ENCODE results near the gene LHPP. TPM values are rescaled to one million over a fixed set of nuclear protein-coding genes. Genes with fewer than 3 reads are reported as not detected.

LHPP gene
- total and polyA plus RNA-seq, 10 of the 15 experiments (the other 5 are each of a cell fraction or from before 2014, with no cell fraction given) = 0.79 to 9.8 (median 6.7) TPM

GRCh38 chr10:124486635-124487034 is 25.0 kb downstream of the LHPP start:
- WGBS (ENCODE audit: insufficient coverage, insufficient replicate concordance, low lambda C conversion rate, missing lambda C conversion rate) = 86% methylated on average over 6 of the region's 6 CpGs
- no peaks in the 10 kb centered on the region for H3K4me1 ChIP-seq (ENCODE audit: control insufficient read depth, insufficient read depth, low read length)
- H3K36me3 ChIP-seq (ENCODE audit: control insufficient read depth in 2 of 2, insufficient read depth in 2 of 2, low read length in 1 of 2) = no peaks in the 10 kb centered on the region
- no peak overlapping the region for H3K27ac ChIP-seq (ENCODE audit: control insufficient read depth, insufficient read depth)
- in situ Hi-C loops (cut with MboI) = no loop called here
- H3K4me3 ChIP-seq = no peak overlapping the region
- FAIRE-seq (no peak), DNase-seq (ENCODE audit: low read depth, low spot score) (no peak), ATAC-seq (no peak)
- TF ChIP-seq IRF4 (IDR thresholded peaks at IDR 0.05; ENCODE audit: low read depth, low read length) (no peak), KLF5 (IDR thresholded peaks at IDR 0.05; ENCODE audit: partially characterized antibody) (no peak), EZH2 (IDR thresholded peaks at IDR 0.05; ENCODE audit: borderline replicate concordance, control insufficient read depth, low read depth, low read length) (no peak), ZNF217 (IDR thresholded peaks at IDR 0.05) (no peak), MXI1 (IDR thresholded peaks at IDR 0.05; ENCODE audit: low read depth, low read length) (no peak), CBX3 (IDR thresholded peaks at IDR 0.05; ENCODE audit: borderline replicate concordance, low read depth) (no peak), WRNIP1 (IDR thresholded peaks at IDR 0.05; ENCODE audit: borderline replicate concordance, low read depth, low read length) (no peak)
- no peak overlapping the region for H3K9ac ChIP-seq (ENCODE audit: control insufficient read depth, insufficient read depth, low read length)
- no TSS peak for BruUV-seq (replicated peaks)
- ChIA-PET SMC1A (ENCODE audit: uncharacterized antibody, unreplicated experiment) (no interaction called here), POLR2A (no interaction called here), CTCF (no interaction called here), RAD21 (ENCODE audit: unreplicated experiment) (no interaction called here)
- intact Hi-C loops (cut with micrococcal nuclease; ENCODE audit: unreplicated experiment) = no loop called here
- H4K20me1 ChIP-seq (ENCODE audit: control insufficient read depth, insufficient read depth) = no peaks in the 10 kb centered on the region
- no peaks in the 10 kb centered on the region; the same call in 1 of the 3 replicates for H3K9me3 ChIP-seq (replicated peaks; ENCODE audit: control insufficient read depth, insufficient read depth, low read length)
- H3K4me2 ChIP-seq (ENCODE audit: control insufficient read depth, insufficient read depth) = no peak overlapping the region
- no peaks in the 10 kb centered on the region; a peak in 1 of 4 replicates for H3K27me3 ChIP-seq (replicated peaks in 1 of 2; ENCODE audit: control insufficient read depth in 2 of 2, insufficient read depth in 2 of 2, low read length in 1 of 2)
- no peaks in the 10 kb centered on the region for H3K79me2 ChIP-seq (ENCODE audit: control insufficient read depth, insufficient read depth, low read length)
- H2AFZ ChIP-seq (ENCODE audit: control insufficient read depth, low read depth, low read length) = no peak overlapping the region

- ChIA-PET CTCF (no interaction called here), SMC1A (ENCODE audit: uncharacterized antibody, unreplicated experiment) (no interaction called here), RAD21 (ENCODE audit: unreplicated experiment) (no interaction called here), POLR2A (interaction anchor here (0.6 kb wide), 1 partner anchor 291 kb away, joined by 6 read pairs; no protein-coding TSS in a partner anchor)
- H2AFZ ChIP-seq (ENCODE audit: control insufficient read depth, low read depth, low read length) = no peak overlapping the region
- no peaks in the 10 kb centered on the region for H3K36me3 ChIP-seq (ENCODE audit: control insufficient read depth in 2 of 2, insufficient read depth in 2 of 2, low read length in 1 of 2)
- H4K20me1 ChIP-seq (ENCODE audit: control insufficient read depth, insufficient read depth) = no peaks in the 10 kb centered on the region
- no peak for DNase-seq (ENCODE audit: low read depth, low spot score)
- H3K4me1 ChIP-seq (ENCODE audit: control insufficient read depth, insufficient read depth, low read length) = no peaks in the 10 kb centered on the region; the same call in 1 of the 2 replicates
- FAIRE-seq = no peak
- intact Hi-C loops (cut with micrococcal nuclease; ENCODE audit: unreplicated experiment) = no loop called here
- 80% methylated on average over 9 of the region's 9 CpGs for WGBS (ENCODE audit: insufficient coverage, insufficient replicate concordance, low lambda C conversion rate, missing lambda C conversion rate)
- no peaks in the 10 kb centered on the region for H3K27me3 ChIP-seq (replicated peaks in 1 of 2; ENCODE audit: control insufficient read depth in 2 of 2, insufficient read depth in 2 of 2, low read length in 1 of 2)
- no peak for ATAC-seq
- no peak overlapping the region for H3K4me2 ChIP-seq (ENCODE audit: control insufficient read depth, insufficient read depth)
- H3K9ac ChIP-seq (ENCODE audit: control insufficient read depth, insufficient read depth, low read length) = no peak overlapping the region
- in situ Hi-C loops (cut with MboI) = no loop called here
- H3K9me3 ChIP-seq (replicated peaks; ENCODE audit: control insufficient read depth, insufficient read depth, low read length) = no peaks in the 10 kb centered on the region; the same call in 1 of the 3 replicates
- H3K79me2 ChIP-seq (ENCODE audit: control insufficient read depth, insufficient read depth, low read length) = no peaks in the 10 kb centered on the region
- no TSS peak for BruUV-seq (replicated peaks)
- H3K27ac ChIP-seq (ENCODE audit: control insufficient read depth, insufficient read depth) = no peak overlapping the region
- H3K4me3 ChIP-seq = no peak overlapping the region
- TF ChIP-seq PML (IDR thresholded peaks at IDR 0.05; ENCODE audit: low read length) (no peak), ZBED1 (IDR thresholded peaks at IDR 0.05; ENCODE audit: borderline replicate concordance) (no peak), BRCA1 (IDR thresholded peaks at IDR 0.05; ENCODE audit: low read depth, low read length) (no peak), CEBPZ (IDR thresholded peaks at IDR 0.05; ENCODE audit: low read depth, low read length) (no peak), TCF3 (IDR thresholded peaks at IDR 0.05; ENCODE audit: borderline replicate concordance, insufficient read depth, low read depth, low read length) (no peak), USF1 (IDR thresholded peaks at IDR 0.05; ENCODE audit: borderline replicate concordance, extremely low read length, insufficient read depth, low read depth, low read length) (no peak), ZZZ3 (IDR thresholded peaks at IDR 0.05; ENCODE audit: control insufficient read depth, insufficient read length, low read depth) (no peak)
Observed at GRCh38 chr10:124491105-124491504, 29.5 kb downstream of the LHPP start.
